SK-N-MC (cell line): ENCODE data around the gene NBEA.

Experiments used
- FOXP2 ChIP-seq: optimal IDR thresholded peaks from 2 replicates; pipeline ENCODE3; 2011; ENCODE audit warnings: mild to moderate bottlenecking, moderate library complexity; ENCODE audit not compliant: insufficient read depth; ENCODE audit errors: extremely low read length, control extremely low read depth
- POLR2AphosphoS5 ChIP-seq: IDR thresholded peaks from 2 replicates; pipeline ENCODE4 v1.6.1; 2012; ENCODE audit warnings: mild to moderate bottlenecking, low read depth, low read length, borderline replicate concordance

DNA sequence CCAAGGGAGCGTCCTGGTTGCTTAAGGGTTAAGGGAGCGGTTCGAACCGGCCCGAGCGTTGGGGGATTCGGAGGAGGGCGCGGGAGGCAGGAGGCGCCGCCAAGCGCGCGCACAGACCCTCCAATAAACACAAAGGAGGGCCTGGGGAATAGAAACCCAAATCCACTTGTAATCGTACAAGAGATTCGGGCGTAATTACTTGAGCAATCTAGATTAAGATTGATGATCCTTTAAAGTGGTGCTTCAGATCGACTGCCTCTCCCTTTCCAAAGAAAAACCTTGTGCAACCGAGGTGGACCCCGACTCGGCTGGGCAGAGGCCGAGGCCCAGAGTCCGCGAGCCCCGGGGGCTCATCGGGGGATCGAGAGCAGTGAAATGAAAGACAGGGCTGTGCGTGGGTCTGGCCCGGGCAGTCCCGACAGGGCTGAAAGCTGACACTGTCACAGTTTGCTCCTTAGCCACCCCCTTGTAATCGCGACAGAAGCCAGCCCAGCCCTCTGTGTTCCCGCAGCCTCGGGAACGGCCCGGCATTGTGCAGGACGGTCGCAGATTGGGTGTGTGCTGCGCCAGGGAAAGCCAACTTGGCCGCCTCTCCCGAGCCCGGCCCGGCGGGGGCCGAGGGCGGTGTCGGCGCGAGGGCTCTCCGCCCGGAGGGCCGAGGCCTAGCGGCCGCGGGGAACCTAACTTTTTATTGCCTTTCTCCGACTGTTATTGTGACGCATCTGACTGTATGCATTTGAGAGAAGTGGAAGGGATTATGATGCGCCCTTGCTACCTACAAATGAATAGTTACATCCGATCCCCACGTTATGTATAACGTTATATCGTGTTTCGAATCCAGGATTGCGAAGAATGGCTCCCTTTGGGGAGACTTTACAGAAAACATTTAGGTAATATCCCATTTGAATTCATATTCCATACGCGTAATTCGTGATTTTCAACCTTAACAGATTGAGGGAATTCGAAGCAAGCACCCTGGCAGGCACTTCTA lies 528.9 kb downstream of the NBEA start:
- TF ChIP-seq POLR2AphosphoS5 = no peak
- TF ChIP-seq FOXP2 = no peak
